Measurements from ENCODE around the gene TMEM266. TPM values are rescaled to one million over a fixed set of nuclear protein-coding genes. Genes with fewer than 3 reads are reported as not detected.
A peak's percentile ranks its signal among the peaks of the same experiment; 100 is the strongest.

The TMEM266 gene
- total RNA-seq, 1 donor from 2014 or later = 1.4 TPM

DNA sequence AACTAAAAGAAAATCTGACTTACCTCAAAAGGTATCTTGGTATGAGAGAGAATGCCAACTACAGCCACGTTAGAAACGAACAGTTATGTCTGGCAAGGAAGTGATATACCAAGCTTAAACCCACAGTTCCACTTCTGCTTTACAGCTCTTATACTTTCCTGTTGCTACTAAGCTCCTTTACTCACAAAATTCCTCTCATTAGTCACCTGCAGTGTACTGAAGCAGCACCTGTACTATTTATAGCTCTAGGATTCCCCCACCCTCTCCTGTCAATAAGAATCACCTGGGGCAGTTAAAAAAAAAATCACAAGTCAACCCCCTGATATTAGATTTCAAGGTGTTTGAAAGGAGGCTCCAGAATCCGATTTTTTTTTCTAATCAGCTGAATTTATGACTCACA, 2.9 kb upstream of the TMEM266 start:
- TF ChIP-seq, protein P1, sequence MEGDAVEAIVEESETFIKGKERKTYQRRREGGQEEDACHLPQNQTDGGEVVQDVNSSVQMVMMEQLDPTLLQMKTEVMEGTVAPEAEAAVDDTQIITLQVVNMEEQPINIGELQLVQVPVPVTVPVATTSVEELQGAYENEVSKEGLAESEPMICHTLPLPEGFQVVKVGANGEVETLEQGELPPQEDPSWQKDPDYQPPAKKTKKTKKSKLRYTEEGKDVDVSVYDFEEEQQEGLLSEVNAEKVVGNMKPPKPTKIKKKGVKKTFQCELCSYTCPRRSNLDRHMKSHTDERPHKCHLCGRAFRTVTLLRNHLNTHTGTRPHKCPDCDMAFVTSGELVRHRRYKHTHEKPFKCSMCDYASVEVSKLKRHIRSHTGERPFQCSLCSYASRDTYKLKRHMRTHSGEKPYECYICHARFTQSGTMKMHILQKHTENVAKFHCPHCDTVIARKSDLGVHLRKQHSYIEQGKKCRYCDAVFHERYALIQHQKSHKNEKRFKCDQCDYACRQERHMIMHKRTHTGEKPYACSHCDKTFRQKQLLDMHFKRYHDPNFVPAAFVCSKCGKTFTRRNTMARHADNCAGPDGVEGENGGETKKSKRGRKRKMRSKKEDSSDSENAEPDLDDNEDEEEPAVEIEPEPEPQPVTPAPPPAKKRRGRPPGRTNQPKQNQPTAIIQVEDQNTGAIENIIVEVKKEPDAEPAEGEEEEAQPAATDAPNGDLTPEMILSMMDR (IDR thresholded peaks at IDR 0.05) = no peak
- H3K27me3 ChIP-seq (ENCODE audit: low read depth) = peaks cover 26% of the 10 kb centered on the region
- ATAC-seq (peak; percentile 43 to 57), DNase-seq (no peak)
- intact Hi-C loops (cut with DNase I) = no loop called here
- H3K4me1 ChIP-seq = peaks cover 28% of the 10 kb centered on the region
- H3K9me3 ChIP-seq = no peaks in the 10 kb centered on the region
- H3K36me3 ChIP-seq = no peaks in the 10 kb centered on the region
- no peak overlapping the region for H3K27ac ChIP-seq
- peak overlapping the region; percentile 18 for H3K4me3 ChIP-seq

- Histone ChIP-seq H3K36me3 (no peaks in the 10 kb centered on the region), H3K4me3 (peak overlapping the region; percentile 18), H3K9me3 (no peaks in the 10 kb centered on the region), H3K27ac (no peak overlapping the region), H3K4me1 (peaks cover 28% of the 10 kb centered on the region), H3K27me3 (ENCODE audit: low read depth) (peaks cover 26% of the 10 kb centered on the region)
- TF ChIP-seq, protein P1 (IDR thresholded peaks at IDR 0.05) = peak; percentile 72
- DNase-seq = no peak
- peak; percentile 54 to 59 for ATAC-seq
- intact Hi-C loops (cut with DNase I) = no loop called here
These were observed 2.3 kb upstream of the TMEM266 start for GRCh38 chr15:76057332-76058000.

DNA sequence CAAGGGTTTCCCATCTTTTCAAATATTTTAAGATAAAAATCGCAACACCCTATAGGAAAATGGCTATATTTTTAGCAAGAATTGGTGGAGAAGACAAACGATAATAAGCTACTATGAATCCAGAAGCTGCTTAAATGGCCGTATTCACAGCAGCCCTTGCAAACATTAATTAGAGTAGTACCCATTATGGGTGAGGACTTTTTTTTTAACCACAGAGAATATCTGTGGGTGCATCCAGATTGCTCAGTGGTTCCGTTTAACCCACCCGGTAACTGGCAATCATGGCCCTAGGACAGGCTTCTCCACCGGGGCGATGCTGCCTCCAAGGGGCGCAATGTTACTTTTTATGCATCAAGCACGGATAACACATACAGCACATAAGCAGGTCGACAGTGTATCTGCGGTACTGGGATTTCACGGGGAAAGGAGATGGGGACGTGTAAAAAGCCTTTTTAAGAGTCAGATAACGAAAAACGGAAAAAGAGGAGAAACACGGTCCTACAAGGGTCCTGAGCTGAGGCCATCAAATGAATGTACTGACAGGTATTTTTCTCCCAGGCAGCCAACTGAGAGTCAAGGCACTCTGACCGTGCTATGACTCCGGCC, 968 bp upstream of the TMEM266 start:
- no peaks in the 10 kb centered on the region for H3K36me3 ChIP-seq
- intact Hi-C loops (cut with DNase I) = no loop called here
- no peak for DNase-seq
- peaks cover 26% of the 10 kb centered on the region for H3K27me3 ChIP-seq (ENCODE audit: low read depth)
- TF ChIP-seq, protein P1 (IDR thresholded peaks at IDR 0.05) = no peak
- H3K9me3 ChIP-seq = no peaks in the 10 kb centered on the region
- peaks cover 28% of the 10 kb centered on the region for H3K4me1 ChIP-seq
- no peak overlapping the region for H3K27ac ChIP-seq
- peak overlapping the region; percentile 68 for H3K4me3 ChIP-seq
- ATAC-seq = peak; percentile 24 to 44

- no peaks in the 10 kb centered on the region for H3K36me3 ChIP-seq
- TF ChIP-seq, protein P1 (IDR thresholded peaks at IDR 0.05) = no peak
- DNase-seq (no peak), ATAC-seq (peak in 1 of 2 donors; percentile 6)
- peaks cover 37% of the 10 kb centered on the region for H3K4me1 ChIP-seq
- no peak overlapping the region for H3K27ac ChIP-seq
- peak overlapping the region; percentile 61 for H3K4me3 ChIP-seq
- intact Hi-C loops (cut with DNase I) = no loop called here
- H3K27me3 ChIP-seq (ENCODE audit: low read depth) = peaks cover 32% of the 10 kb centered on the region
- H3K9me3 ChIP-seq = no peaks in the 10 kb centered on the region
These were observed 569 bp downstream of the TMEM266 start for GRCh38 chr15:76060118-76060989.

DNA sequence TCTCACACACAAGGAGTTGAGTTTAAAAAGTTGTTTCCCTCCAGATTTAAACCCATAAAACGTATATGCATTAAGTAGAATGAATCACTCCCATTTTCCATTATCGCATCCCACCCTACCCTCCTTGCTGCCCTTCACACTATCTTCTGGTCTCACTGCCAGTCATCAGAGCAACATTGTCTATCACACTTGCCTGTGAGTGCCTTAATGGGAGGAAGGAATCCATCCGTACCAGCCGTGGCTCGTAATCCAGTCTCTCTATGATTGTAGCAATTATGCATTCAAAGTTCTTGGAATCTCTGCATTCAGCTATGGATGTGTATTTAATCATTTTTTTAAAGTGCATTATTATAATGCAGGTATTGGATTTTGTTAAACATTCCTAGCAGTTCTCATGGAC, 1.9 kb downstream of the TMEM266 start:
- TF ChIP-seq, protein P1 (IDR thresholded peaks at IDR 0.05) = no peak
- Histone ChIP-seq H3K4me1 (peaks cover 37% of the 10 kb centered on the region), H3K9me3 (no peaks in the 10 kb centered on the region), H3K27me3 (ENCODE audit: low read depth) (peaks cover 25% of the 10 kb centered on the region), H3K4me3 (no peak overlapping the region), H3K36me3 (no peaks in the 10 kb centered on the region), H3K27ac (no peak overlapping the region)
- ATAC-seq (no peak), DNase-seq (no peak)
- intact Hi-C loops (cut with DNase I) = no loop called here

Data from lower lobe of right lung (tissue), 2 donors.